MCF 10A (cell line): ENCODE results near the gene LRP4. TPM values are rescaled to one million over a fixed set of nuclear protein-coding genes. Genes with fewer than 3 reads are reported as not detected.
A peak's percentile ranks its signal among the peaks of the same experiment; 100 is the strongest.

Experiments used
- BruUV-seq: library from RNA; stranded (reverse); fragments of 400-500 nt; replicated peaks from 2 replicates; lab custom pipeline; 2021; lab: Mats Ljungman, UMichigan
- CTCF ChIA-PET: fragments of 300-600 bp; sonication (Branson Sonifier 250); formaldehyde crosslinking; extraction: SDS; loops from one replicate; lab custom pipeline; 2021; ENCODE audit warnings: antibody characterized with exemption, inconsistent platforms; lab: Yijun Ruan, JAX
- POLR2A ChIA-PET: fragments of 300-600, 350-650 bp; sonication (Branson Sonifier 250); formaldehyde crosslinking; extraction: SDS; loops from one replicate; lab custom pipeline; 2020; ENCODE audit warnings: antibody characterized with exemption, inconsistent platforms; lab: Yijun Ruan, JAX
- DNase-seq: peaks from one replicate; pipeline ENCODE4 v3.0.0-alpha.2; 2018; ENCODE audit not compliant: unreplicated experiment
- H3K27ac Mint-ChIP-seq: one replicate; pipeline ENCODE4 v1.8.0; 2022; ENCODE audit warnings: mild to moderate bottlenecking, low read depth, mixed read lengths; ENCODE audit not compliant: unreplicated experiment
- H3K27me3 Mint-ChIP-seq: one replicate; pipeline ENCODE4 v1.8.0; 2022; ENCODE audit warnings: mixed read lengths; ENCODE audit not compliant: insufficient read depth, unreplicated experiment
- H3K36me3 Mint-ChIP-seq: one replicate; pipeline ENCODE4 v1.8.0; 2022; ENCODE audit warnings: mild to moderate bottlenecking, moderate library complexity, mixed read lengths; ENCODE audit not compliant: insufficient read depth, unreplicated experiment
- H3K4me1 Mint-ChIP-seq: one replicate; pipeline ENCODE4 v1.8.0; 2022; ENCODE audit warnings: mixed read lengths; ENCODE audit not compliant: insufficient read depth, unreplicated experiment
- H3K4me3 Mint-ChIP-seq: one replicate; pipeline ENCODE4 v1.8.0; 2022; ENCODE audit warnings: mild to moderate bottlenecking, moderate library complexity, mixed read lengths; ENCODE audit not compliant: unreplicated experiment
- H3K9me3 Mint-ChIP-seq: one replicate; pipeline ENCODE4 v1.8.0; 2022; ENCODE audit warnings: mixed read lengths; ENCODE audit not compliant: unreplicated experiment
- intact Hi-C: fragments of 100-400 bp; cut with micrococcal nuclease; formaldehyde crosslinking; loops from 2 replicates; pipeline ENCODE4 v1.14.1; 2022
- total RNA-seq: library from RNA; stranded (reverse); gene quantifications from 2 replicates; pipeline ENCODE4 v1.2.3, GENCODE V29; 2022
- TF ChIP-seq, protein P1 (sequence below): fragments of 200-600 bp; IDR thresholded peaks from one replicate; pipeline ENCODE4 v1.8.0; 2022; ENCODE audit warnings: antibody characterized with exemption, mild to moderate bottlenecking; ENCODE audit not compliant: unreplicated experiment

The LRP4 gene
- total RNA-seq, 1 experiment from 2014 or later = 1.0 TPM

DNA sequence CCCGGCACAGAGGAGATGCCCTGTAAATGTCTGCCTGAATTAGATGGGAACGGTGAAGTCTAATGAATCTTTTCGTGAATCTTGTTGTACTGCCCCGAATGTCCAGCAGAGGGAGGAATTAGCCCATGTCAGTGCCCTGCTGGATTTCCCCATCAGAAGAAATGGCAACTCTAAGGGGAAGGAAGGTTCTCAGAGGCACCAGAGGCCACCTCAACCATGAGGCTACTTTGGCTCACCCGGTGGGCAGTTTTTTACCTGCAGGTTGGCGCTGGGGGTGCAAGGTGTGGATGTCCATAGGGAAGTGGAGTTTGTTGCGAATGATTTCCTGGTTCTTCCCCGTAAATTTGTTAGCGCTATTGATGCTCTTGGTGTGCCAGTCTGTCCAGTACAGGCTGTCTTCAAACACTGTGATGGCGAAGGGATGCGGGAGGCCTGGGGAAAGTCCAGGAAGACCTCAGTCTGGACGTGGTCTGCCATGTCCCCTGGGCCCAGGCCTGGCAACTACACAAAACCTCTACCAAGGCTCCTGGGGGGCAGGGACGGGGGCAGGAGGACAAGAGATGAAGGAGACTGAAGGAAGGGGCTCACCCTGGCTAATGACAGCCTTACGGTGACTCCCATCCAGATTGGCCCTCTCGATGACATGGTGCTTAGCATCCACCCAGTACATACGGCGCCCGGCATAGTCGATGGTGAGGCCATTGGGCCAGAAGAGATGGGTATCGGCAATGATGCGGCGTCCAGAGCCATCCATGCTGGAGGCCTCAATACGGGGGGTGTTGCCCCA lies 28.5 kb downstream of the LRP4 start:
- H3K27ac Mint-ChIP-seq = no peak overlapping the region
- H3K9me3 Mint-ChIP-seq = no peaks in the 10 kb centered on the region
- no peak overlapping the region for H3K4me3 Mint-ChIP-seq
- intact Hi-C loops = loop anchor here (1.0 to 2.0 kb wide), 4 partner anchors 31 to 465 kb away; no protein-coding TSS in a partner anchor
- TF ChIP-seq, protein P1, sequence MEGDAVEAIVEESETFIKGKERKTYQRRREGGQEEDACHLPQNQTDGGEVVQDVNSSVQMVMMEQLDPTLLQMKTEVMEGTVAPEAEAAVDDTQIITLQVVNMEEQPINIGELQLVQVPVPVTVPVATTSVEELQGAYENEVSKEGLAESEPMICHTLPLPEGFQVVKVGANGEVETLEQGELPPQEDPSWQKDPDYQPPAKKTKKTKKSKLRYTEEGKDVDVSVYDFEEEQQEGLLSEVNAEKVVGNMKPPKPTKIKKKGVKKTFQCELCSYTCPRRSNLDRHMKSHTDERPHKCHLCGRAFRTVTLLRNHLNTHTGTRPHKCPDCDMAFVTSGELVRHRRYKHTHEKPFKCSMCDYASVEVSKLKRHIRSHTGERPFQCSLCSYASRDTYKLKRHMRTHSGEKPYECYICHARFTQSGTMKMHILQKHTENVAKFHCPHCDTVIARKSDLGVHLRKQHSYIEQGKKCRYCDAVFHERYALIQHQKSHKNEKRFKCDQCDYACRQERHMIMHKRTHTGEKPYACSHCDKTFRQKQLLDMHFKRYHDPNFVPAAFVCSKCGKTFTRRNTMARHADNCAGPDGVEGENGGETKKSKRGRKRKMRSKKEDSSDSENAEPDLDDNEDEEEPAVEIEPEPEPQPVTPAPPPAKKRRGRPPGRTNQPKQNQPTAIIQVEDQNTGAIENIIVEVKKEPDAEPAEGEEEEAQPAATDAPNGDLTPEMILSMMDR = peak; percentile 72
- peaks cover 4% of the 10 kb centered on the region for H3K36me3 Mint-ChIP-seq
- peak; percentile 82 for DNase-seq
- BruUV-seq = no TSS peak
- CTCF ChIA-PET = interaction anchor here (0.7 to 7.4 kb wide), 11 partner anchors 10 to 468 kb away, joined by 3 to 99 read pairs (median 3); no protein-coding TSS in a partner anchor
- H3K27me3 Mint-ChIP-seq = no peaks in the 10 kb centered on the region
- no peaks in the 10 kb centered on the region for H3K4me1 Mint-ChIP-seq
- POLR2A ChIA-PET = interaction anchor here (0.7 kb wide), 1 partner anchor 265 kb away, joined by 3 read pairs; no protein-coding TSS in a partner anchor

DNA sequence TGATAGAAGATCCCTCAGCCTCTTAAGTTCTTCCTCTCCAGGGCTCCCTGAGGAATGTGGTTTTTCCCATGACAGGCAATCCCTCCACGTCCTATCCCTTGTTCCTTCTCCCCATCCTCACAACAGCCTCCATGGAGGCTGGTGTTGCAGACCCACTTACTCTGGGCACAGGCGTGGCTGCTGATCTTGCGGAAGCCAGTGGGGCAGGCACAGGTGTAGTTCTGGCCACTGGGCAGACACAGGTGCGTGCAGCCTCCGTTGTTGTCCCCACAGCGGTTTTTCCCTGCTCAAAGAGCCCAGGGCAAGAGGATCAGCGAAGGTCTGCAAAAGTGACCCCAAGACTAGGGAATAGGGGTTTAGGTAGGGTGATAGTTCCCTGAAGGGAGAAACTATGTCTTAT lies 29.1 kb downstream of the LRP4 start:
- BruUV-seq = no TSS peak
- Mint-ChIP-seq H3K4me1 (no peaks in the 10 kb centered on the region), H3K27me3 (no peaks in the 10 kb centered on the region), H3K36me3 (peaks cover 4% of the 10 kb centered on the region), H3K4me3 (no peak overlapping the region), H3K27ac (no peak overlapping the region), H3K9me3 (no peaks in the 10 kb centered on the region)
- CTCF ChIA-PET = interaction anchor here (0.6 to 3.0 kb wide), 4 partner anchors 43 to 264 kb away, joined by 3 to 34 read pairs (median 4); no protein-coding TSS in a partner anchor
- POLR2A ChIA-PET = no interaction called here
- intact Hi-C loops = loop anchor here (1.0 to 2.0 kb wide), 4 partner anchors 32 to 466 kb away; no protein-coding TSS in a partner anchor
- DNase-seq = no peak
- TF ChIP-seq, protein P1 = no peak

DNA sequence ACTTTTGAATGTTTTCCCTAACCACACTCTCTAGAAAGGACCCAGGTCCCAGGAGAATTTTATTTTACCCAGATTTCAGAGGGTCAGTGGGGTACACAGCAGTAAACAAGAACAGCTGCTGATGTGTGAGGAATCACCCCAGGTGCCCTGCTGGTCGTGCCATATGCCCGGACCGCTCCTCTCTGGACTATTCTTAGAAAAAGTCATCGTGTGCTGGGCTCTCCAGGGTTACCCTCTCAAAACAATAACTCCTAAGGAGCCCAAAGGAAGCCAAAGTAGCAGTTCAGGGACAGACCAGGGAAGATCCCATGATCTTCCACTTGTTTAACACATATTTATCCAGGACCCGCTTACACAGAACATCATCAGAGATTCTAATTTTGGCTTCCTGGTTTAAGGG lies 29.7 kb downstream of the LRP4 start:
- intact Hi-C loops = loop anchor here (1.0 to 2.0 kb wide), 4 partner anchors 32 to 467 kb away; no protein-coding TSS in a partner anchor
- CTCF ChIA-PET = interaction anchor here (0.6 to 3.0 kb wide), 4 partner anchors 44 to 265 kb away, joined by 3 to 34 read pairs (median 4); no protein-coding TSS in a partner anchor
- Mint-ChIP-seq H3K9me3 (no peaks in the 10 kb centered on the region), H3K4me1 (no peaks in the 10 kb centered on the region), H3K36me3 (peaks cover 4% of the 10 kb centered on the region), H3K27ac (no peak overlapping the region), H3K4me3 (no peak overlapping the region), H3K27me3 (no peaks in the 10 kb centered on the region)
- BruUV-seq = no TSS peak
- DNase-seq = no peak
- POLR2A ChIA-PET = no interaction called here
- TF ChIP-seq, protein P1 = no peak

DNA sequence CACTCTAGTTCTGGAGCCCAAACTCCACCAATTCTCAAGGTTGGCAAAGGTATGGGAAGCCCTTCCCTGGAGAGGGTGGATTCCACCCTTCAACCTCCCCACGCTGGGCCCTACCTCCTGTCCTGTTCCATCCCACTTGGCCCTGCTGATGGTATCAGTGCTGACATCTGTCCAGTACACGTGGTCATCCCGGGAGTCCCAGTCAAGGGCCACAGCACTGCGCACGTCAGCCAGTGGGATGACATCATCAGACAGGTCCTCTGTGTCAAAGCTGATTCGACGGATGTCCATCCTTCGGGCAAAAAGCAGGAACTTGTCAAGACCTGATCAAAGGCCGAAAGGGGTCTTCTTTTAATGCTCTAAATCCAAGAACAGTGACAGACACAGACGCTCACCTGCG lies 32.1 kb downstream of the LRP4 start:
- CTCF ChIA-PET = interaction anchor here (2.2 kb wide), 1 partner anchor 267 kb away, joined by 11 read pairs; no protein-coding TSS in a partner anchor
- Mint-ChIP-seq H3K4me1 (no peaks in the 10 kb centered on the region), H3K36me3 (peaks cover 4% of the 10 kb centered on the region), H3K27me3 (no peaks in the 10 kb centered on the region), H3K4me3 (no peak overlapping the region), H3K27ac (no peak overlapping the region), H3K9me3 (no peaks in the 10 kb centered on the region)
- intact Hi-C loops = no loop called here
- DNase-seq = no peak
- no TSS peak for BruUV-seq
- POLR2A ChIA-PET = no interaction called here
- TF ChIP-seq, protein P1 = no peak
